Activated T-helper 2 cell treated with anti-CD3 and anti-CD28 coated beads, Interferon-gamma antibody, Interleukin-2, Interleukin-4, amounts not matched to agents 10 μg/mL and 5 μg/mL and 100 μg/mL, durations not matched to agents 14 hours and 24 hours and 36 hours (primary cell): Measurements from ENCODE around the gene ERBIN. TPM values are rescaled to one million over a fixed set of nuclear protein-coding genes. Genes with fewer than 3 reads are reported as not detected.

Source experiments
- DNase-seq: peaks from one replicate; pipeline ENCODE4 v3.0.0; 2021; ENCODE audit warnings: low spot score
- H3K27ac Mint-ChIP-seq: one replicate; pipeline ENCODE4 v1.8.0; 2021; ENCODE audit warnings: mixed read lengths
- H3K27me3 Mint-ChIP-seq: one replicate; pipeline ENCODE4 v1.8.0; 2021; ENCODE audit warnings: low read depth, mixed read lengths
- H3K36me3 Mint-ChIP-seq: one replicate; pipeline ENCODE4 v1.8.0; 2021; ENCODE audit warnings: low read depth, mixed read lengths
- H3K4me1 Mint-ChIP-seq: one replicate; pipeline ENCODE4 v1.8.0; 2021; ENCODE audit warnings: low read depth, mixed read lengths
- H3K4me3 Mint-ChIP-seq: one replicate; pipeline ENCODE4 v1.8.0; 2021; ENCODE audit warnings: low read depth, mild to moderate bottlenecking, moderate library complexity, mixed read lengths
- H3K9me3 Mint-ChIP-seq: one replicate; pipeline ENCODE4 v1.8.0; 2021; ENCODE audit warnings: mixed read lengths
- intact Hi-C: fragments of 100-400 bp; cut with micrococcal nuclease; formaldehyde crosslinking; loops from one replicate; pipeline ENCODE4 v1.15.1; 2023
- total RNA-seq: library from RNA; stranded (reverse); gene quantifications from 2 replicates; pipeline ENCODE4 v1.2.3, GENCODE V29; 2022

Gene ERBIN
- total RNA-seq, 1 donor from 2014 or later, result 39.3 TPM

- H3K4me1 Mint-ChIP-seq, result peaks cover 17% of the 10 kb centered on the region
- peaks cover 53% of the 10 kb centered on the region for H3K36me3 Mint-ChIP-seq
- intact Hi-C loops, result no loop called here
- H3K27ac Mint-ChIP-seq, result no peak overlapping the region
- H3K9me3 Mint-ChIP-seq, result peaks cover 15% of the 10 kb centered on the region
- H3K27me3 Mint-ChIP-seq, result no peaks in the 10 kb centered on the region
- DNase-seq, result no peak
- no peak overlapping the region for H3K4me3 Mint-ChIP-seq
These were observed 76.0 kb downstream of the ERBIN start for GRCh38 chr5:66002415-66002814.

- intact Hi-C loops, result no loop called here
- peaks cover 21% of the 10 kb centered on the region for H3K4me1 Mint-ChIP-seq
These were observed 77.8 kb downstream of the ERBIN start for GRCh38 chr5:66004216-66004615.

GRCh38 chr5:66009277-66009676 lies 82.9 kb downstream of the ERBIN start:
- Mint-ChIP-seq H3K4me1 (peaks cover 30% of the 10 kb centered on the region), H3K36me3 (peaks cover 40% of the 10 kb centered on the region), H3K4me3 (no peak overlapping the region), H3K27ac (no peak overlapping the region), H3K9me3 (peaks cover 9% of the 10 kb centered on the region), H3K27me3 (no peaks in the 10 kb centered on the region)
- intact Hi-C loops, result no loop called here
- no peak for DNase-seq

More at GRCh38 chr5:66004216-66004615, 77.8 kb downstream of the ERBIN start:
- Mint-ChIP-seq H3K9me3 (peaks cover 15% of the 10 kb centered on the region), H3K27ac (no peak overlapping the region), H3K4me3 (no peak overlapping the region), H3K27me3 (no peaks in the 10 kb centered on the region), H3K36me3 (peaks cover 57% of the 10 kb centered on the region)
- no peak for DNase-seq

- Mint-ChIP-seq H3K4me3 (no peak overlapping the region), H3K4me1 (peaks cover 30% of the 10 kb centered on the region), H3K9me3 (peaks cover 4% of the 10 kb centered on the region), H3K27ac (no peak overlapping the region), H3K27me3 (no peaks in the 10 kb centered on the region), H3K36me3 (peaks cover 31% of the 10 kb centered on the region)
- DNase-seq, result no peak
- intact Hi-C loops, result loop anchor here (5.0 kb wide), 1 partner anchor 83 kb away; the partner anchor contains the start of gene ERBIN
These were observed 84.1 kb downstream of the ERBIN start for GRCh38 chr5:66010476-66010875.

GRCh38 chr5:66012271-66012670 lies 85.9 kb downstream of the ERBIN start:
- Mint-ChIP-seq H3K4me1 (peaks cover 27% of the 10 kb centered on the region), H3K27me3 (no peaks in the 10 kb centered on the region), H3K36me3 (peaks cover 27% of the 10 kb centered on the region), H3K27ac (no peak overlapping the region), H3K4me3 (no peak overlapping the region), H3K9me3 (no peaks in the 10 kb centered on the region)
- no peak for DNase-seq
- intact Hi-C loops, result loop anchor here (5.0 kb wide), 1 partner anchor 85 kb away; the partner anchor contains the start of gene ERBIN

GRCh38 chr5:66013397-66013796 lies 87.0 kb downstream of the ERBIN start:
- Mint-ChIP-seq H3K27me3 (no peaks in the 10 kb centered on the region), H3K27ac (no peak overlapping the region), H3K36me3 (peaks cover 27% of the 10 kb centered on the region), H3K4me3 (no peak overlapping the region), H3K4me1 (peaks cover 31% of the 10 kb centered on the region), H3K9me3 (no peaks in the 10 kb centered on the region)
- intact Hi-C loops, result loop anchor here (5.0 kb wide), 1 partner anchor 86 kb away; the partner anchor contains the start of gene ERBIN
- DNase-seq, result no peak

- Mint-ChIP-seq H3K36me3 (peaks cover 26% of the 10 kb centered on the region), H3K4me1 (peaks cover 30% of the 10 kb centered on the region), H3K27me3 (no peaks in the 10 kb centered on the region), H3K4me3 (no peak overlapping the region), H3K9me3 (no peaks in the 10 kb centered on the region), H3K27ac (no peak overlapping the region)
- no peak for DNase-seq
- intact Hi-C loops, result loop anchor here (5.0 kb wide), 1 partner anchor 87 kb away; the partner anchor contains the start of gene ERBIN
These were observed 87.5 kb downstream of the ERBIN start for GRCh38 chr5:66013906-66014305.

GRCh38 chr5:66015196-66015960 lies 89.0 kb downstream of the ERBIN start:
- Mint-ChIP-seq H3K9me3 (no peaks in the 10 kb centered on the region), H3K4me1 (peaks cover 20% of the 10 kb centered on the region), H3K27me3 (no peaks in the 10 kb centered on the region), H3K4me3 (no peak overlapping the region), H3K36me3 (peaks cover 19% of the 10 kb centered on the region), H3K27ac (no peak overlapping the region)
- DNase-seq, result no peak
- intact Hi-C loops, result no loop called here

- peaks cover 4% of the 10 kb centered on the region for H3K4me1 Mint-ChIP-seq
- no peaks in the 10 kb centered on the region for H3K9me3 Mint-ChIP-seq
- H3K4me3 Mint-ChIP-seq, result no peak overlapping the region
- peaks cover 21% of the 10 kb centered on the region for H3K36me3 Mint-ChIP-seq
- H3K27ac Mint-ChIP-seq, result no peak overlapping the region
- intact Hi-C loops, result no loop called here
- no peak for DNase-seq
- H3K27me3 Mint-ChIP-seq, result no peaks in the 10 kb centered on the region
These were observed 95.2 kb downstream of the ERBIN start for GRCh38 chr5:66021585-66021984.

- H3K27ac Mint-ChIP-seq, result no peak overlapping the region
- intact Hi-C loops, result no loop called here
- H3K9me3 Mint-ChIP-seq, result no peaks in the 10 kb centered on the region
- peaks cover 12% of the 10 kb centered on the region for H3K4me1 Mint-ChIP-seq
- no peak overlapping the region for H3K4me3 Mint-ChIP-seq
- H3K36me3 Mint-ChIP-seq, result peaks cover 38% of the 10 kb centered on the region
- no peak for DNase-seq
- H3K27me3 Mint-ChIP-seq, result no peaks in the 10 kb centered on the region
These were observed 112.9 kb downstream of the ERBIN start for GRCh38 chr5:66039296-66039695.

- Mint-ChIP-seq H3K36me3 (peaks cover 42% of the 10 kb centered on the region), H3K27ac (no peak overlapping the region), H3K9me3 (no peaks in the 10 kb centered on the region), H3K27me3 (no peaks in the 10 kb centered on the region), H3K4me3 (no peak overlapping the region), H3K4me1 (peaks cover 12% of the 10 kb centered on the region)
- DNase-seq, result no peak
- intact Hi-C loops, result no loop called here
These were observed 113.3 kb downstream of the ERBIN start for GRCh38 chr5:66039701-66040100.

GRCh38 chr5:66041627-66042026 lies 115.3 kb downstream of the ERBIN start:
- Mint-ChIP-seq H3K36me3 (peaks cover 46% of the 10 kb centered on the region), H3K9me3 (no peaks in the 10 kb centered on the region), H3K4me3 (no peak overlapping the region), H3K27ac (no peak overlapping the region), H3K4me1 (peaks cover 12% of the 10 kb centered on the region), H3K27me3 (no peaks in the 10 kb centered on the region)
- intact Hi-C loops, result no loop called here
- no peak for DNase-seq

GRCh38 chr5:66057239-66057638 lies 130.9 kb downstream of the ERBIN start:
- no peak for DNase-seq
- Mint-ChIP-seq H3K4me1 (no peaks in the 10 kb centered on the region), H3K36me3 (peaks cover 63% of the 10 kb centered on the region), H3K4me3 (no peak overlapping the region), H3K9me3 (peaks cover 19% of the 10 kb centered on the region), H3K27ac (no peak overlapping the region), H3K27me3 (no peaks in the 10 kb centered on the region)
- intact Hi-C loops, result no loop called here
